NCI-H1417 treated with DMSO at 0.1 percent for 48 hours (cell line): ENCODE measurements around the gene ZFX.

ENCODE experiments used
- DNase-seq: peaks from one replicate; lab custom pipeline; 2025; lab: John Stamatoyannopoulos, UW

Gene ZFX

DNA sequence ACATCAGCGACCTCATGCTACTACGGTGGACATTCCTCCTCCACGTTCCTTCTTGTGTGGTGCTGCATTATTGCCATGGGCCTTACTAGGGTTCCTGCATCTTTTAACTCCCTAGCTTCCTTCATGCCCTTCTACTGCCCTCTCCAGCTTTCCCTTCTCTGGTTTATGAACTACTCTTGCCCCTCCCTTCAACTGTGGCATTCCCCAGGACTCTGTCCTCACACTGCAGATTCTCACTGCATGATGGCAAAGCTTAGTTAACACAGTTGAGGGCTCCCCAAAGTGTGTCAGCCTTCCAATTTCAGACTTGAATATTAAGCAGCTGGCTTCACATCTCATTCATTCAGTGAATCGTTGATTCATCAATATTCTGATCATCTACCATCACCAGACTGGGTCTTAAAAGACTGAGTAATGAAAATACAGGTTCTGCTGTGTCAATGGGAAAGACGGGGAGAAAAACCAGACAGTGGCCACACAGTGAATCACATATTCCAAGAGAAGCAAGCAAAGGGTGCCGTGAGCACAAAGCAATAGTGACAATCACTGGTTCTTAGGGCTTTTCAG lies 53.0 kb downstream of the ZFX start:
- no peak for DNase-seq

DNA sequence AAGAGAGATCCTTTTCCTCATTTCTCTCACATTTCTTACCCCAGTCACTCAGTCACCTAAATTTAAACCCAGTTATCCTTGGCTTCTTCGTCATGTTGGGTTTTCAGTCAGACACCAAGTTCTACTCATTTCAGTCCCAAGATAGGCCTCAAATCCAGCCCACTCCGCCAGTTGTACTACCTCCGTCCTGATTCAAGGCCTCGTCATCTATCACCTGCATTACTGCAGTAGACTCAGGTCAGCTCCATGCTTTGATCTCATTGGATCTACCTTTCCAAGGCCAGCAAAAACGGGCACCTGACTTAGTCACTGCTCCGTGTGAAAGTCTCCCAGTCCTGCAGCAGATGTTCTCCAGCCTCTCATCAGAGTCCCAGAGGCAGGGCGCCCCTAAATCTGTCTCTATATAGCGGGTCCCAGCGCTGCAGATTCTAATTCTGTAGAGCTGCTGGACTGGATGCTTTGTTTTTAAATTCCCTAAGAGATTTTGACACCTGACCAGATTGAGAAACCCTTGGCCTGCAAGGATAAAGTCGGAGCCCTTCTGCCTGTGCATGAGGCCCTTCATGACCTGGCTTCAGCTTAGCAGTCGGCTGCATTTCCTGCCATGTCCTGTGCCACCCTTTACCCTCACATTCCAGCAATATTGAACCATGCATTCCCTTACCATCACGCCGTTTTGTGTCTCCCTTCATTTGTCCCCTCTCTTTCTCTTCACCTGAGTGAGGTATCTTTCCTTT lies 53.7 kb downstream of the ZFX start:
- no peak for DNase-seq

DNA sequence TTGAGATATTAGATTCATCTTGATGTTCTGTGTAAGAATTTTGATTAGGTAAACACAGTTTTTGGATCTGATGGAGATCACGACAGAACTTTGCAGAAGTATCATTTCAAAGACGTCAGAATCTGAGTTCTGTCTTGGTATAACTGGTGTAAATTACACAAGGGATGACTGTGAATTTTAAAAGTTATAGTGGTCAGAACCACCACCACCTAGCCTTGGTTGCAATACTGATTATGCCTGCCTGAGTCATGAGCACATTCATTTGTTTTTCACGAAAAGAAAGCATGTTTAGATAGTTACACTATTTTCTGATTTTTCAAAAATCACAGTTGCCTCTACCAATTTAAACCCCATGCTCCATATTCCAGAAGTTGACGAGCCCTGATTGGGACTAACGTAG lies 54.8 kb downstream of the ZFX start:
- DNase-seq: no peak

DNA sequence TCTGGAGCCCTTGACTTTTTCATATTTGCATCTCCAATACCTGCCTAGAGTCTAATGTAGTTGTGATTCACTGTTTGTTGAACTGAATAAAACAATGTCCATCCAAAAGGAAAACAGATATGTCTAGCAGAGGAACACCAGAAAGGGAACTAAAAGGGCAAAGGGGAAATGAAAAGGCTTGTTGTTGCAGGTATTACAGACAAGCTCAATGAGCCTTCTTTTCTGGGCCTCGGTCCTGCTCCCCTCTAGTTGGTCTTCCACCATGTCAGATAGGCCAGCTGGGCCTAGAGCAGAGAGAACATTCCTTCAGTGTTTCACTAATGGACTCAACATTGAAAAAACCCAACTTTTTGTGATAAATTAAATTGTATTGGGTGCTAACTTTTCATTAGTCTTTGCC lies 55.4 kb downstream of the ZFX start:
- no peak for DNase-seq

DNA sequence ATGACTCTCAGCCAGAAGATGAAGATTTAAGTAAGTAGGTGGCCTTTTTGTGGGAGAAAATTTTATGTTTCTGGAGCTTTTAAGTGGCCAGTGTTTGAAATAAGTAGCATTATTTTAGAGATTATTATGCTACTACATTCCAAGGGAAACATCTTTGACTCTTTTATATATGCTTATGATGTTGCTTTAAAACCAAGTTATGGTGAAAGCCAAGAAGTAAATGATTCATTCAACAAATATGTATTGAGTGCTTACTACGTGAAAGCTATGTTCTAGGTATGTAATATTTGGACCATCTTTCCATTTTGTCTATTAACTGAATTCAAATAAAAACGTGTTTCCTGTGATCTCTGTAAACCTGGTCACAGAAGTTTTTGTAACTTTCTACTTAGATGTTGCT lies 58.3 kb downstream of the ZFX start:
- no peak for DNase-seq

DNA sequence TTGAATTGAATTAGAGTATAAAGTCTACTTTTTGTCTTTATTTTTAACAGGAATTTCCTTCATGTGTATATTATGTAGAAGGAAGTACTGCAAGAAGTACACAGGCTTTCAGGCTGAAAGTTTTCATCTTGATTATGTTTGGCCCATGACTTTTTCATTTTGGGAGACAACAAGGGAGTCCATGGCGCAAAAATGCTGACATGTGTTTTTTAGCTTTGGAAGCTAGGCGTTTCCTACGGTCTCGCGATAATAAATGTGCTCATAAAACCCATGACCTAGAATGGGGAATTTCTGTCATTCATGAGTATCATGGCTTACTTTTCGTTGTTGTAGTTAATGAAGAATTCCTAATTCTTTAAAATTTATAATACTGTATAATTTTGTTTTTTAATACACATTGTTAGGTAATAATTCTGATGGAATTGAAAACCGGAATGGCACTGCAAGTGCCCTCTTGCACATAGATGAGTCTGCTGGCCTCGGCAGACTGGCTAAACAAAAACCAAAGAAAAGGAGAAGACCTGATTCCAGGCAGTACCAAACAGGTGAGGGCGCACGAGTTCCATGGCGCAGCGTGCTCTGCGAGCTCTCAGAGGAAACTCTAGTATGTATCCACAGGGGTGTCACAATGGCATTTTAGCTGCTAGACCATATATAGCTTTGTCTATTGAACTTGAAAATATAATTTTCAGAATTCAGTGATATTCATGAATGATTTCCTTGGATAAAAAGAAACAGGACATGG lies 59.1 kb downstream of the ZFX start:
- DNase-seq: no peak

DNA sequence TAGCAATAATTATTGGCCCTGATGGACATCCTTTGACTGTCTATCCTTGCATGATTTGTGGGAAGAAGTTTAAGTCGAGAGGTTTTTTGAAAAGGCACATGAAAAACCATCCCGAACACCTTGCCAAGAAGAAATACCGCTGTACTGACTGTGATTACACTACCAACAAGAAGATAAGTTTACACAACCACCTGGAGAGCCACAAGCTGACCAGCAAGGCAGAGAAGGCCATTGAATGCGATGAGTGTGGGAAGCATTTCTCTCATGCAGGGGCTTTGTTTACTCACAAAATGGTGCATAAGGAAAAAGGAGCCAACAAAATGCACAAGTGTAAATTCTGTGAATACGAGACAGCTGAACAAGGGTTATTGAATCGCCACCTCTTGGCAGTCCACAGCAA lies 60.7 kb downstream of the ZFX start:
- DNase-seq: no peak

DNA sequence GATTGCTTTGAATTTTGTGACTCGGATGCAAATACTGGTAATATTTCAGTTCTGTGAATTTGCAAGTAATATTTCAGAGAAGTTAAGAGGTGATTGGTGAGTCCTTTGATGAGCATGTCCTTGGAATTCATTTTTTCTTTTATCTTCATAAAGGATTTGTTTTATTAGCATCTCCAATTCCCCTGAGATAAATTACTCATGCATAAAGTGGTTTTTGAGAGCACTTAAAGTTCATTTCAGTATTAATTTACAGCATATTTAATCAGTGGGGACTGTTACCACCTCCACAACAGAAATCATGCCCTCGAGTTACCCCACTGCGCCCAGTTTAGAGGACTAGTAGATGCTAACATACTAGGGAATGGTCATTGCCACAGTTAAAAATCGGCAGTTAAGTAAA lies 65.0 kb downstream of the ZFX start:
- no peak for DNase-seq

DNA sequence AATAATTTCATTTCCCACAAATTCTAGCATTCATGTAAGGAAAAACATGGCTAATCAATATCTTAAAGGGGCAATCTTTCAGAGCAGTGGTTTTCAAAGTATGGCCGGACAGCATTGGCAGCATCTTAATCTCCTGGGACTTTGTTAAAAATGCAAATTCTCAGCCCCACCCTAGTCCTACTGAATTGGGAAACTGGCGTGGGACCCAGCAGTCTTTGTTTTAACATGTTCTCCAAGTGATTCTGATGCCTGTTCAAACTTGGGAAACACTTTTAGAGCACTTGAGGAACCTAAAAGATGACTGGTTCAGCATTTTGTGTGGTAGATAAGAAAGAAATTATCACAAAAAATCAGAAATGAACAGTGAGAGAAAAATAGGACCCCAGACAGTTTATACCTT lies 65.7 kb downstream of the ZFX start:
- no peak for DNase-seq

DNA sequence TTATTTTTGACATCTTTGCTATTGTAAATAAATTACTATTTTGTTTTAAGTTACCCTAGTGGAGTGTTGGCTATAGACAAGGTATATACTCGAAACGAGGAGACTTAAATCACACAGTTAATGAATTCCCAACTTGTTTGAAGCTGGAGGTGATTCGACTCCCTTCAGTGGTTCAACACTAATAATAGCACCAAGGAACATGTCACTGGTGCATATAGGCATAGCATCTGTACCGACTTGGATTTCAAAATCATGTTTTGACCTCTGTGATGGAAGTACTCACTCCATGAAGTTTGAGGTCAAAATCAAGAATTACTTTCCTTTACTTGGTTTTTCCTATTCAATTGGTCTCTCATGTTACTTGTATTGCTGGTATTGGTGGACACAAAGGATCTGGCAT lies 66.5 kb downstream of the ZFX start:
- DNase-seq: no peak

DNA sequence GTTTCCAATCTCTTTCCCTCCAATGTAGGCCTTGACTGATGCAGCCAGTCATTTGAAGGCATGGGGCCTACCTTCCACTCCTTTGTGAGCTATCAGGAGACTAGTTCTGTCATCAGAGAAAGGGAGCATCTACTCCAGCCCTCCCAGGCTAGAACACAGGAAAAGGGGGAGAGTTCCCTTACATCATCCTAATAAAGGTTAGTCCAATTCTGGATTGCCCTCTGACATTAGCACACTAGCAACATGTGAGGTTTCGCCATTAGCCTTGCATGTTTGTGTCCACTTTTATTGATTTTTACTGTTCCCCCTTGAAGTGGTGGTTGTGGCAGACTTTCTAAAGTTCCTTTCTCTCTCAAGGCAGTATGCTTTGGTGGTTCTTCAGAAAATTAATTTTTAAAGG lies 67.3 kb downstream of the ZFX start:
- DNase-seq: no peak

DNA sequence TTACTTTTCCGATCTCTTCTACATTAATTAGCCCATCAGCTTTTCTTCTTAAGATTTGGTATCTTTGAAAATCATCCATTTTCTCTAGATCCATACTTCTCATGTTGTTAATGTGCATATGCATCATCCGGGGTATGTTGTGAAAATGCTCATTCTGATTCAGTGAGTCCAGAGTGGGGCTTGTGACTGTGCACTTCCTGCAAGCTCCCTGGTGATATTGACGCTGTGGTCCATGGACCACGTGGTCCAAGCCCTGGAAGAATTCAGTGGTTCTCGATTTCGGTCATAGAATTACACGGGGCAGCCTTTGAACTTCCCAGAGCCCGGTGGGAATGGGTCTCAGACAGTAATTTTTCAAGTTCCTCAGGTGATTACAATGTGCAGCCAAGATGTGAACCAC lies 69.8 kb downstream of the ZFX start:
- no peak for DNase-seq

DNA sequence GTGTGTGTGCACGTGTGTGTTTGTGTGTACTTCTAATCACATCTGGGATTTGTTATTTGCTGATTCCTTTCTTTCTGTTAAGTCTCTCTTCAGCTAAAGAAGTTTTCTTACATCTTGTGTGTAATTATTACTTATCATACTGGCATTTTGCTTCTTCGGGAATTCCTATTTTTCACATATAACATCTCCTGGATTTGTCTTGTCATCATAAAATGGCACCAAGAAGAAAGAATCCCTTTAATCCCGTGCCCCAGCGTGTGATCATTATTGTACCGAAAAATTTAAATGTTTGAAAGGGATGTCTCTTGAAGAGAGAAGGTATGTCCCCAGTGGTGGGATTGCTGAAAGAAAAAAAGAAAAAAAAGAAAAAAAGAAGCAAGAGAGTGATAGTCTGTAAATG lies 72.3 kb downstream of the ZFX start:
- DNase-seq: no peak

DNA sequence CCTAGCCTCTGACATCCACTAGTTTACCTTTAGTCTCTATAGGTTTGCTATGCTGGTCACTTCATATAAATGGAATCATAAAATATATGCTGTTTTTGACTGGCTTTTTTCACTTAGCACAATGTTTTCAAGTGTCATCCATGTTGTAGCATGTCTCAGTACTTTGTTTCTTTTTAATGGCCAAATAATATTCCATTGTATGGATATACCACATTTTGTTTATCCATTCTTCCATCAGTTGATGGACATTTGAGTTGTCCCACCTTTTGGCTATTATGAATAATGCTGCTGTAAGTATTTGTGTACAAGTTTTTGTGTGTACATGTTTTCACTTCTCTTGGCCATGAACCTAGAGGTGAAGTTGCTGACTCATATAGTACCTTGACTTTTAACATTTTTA lies 75.7 kb downstream of the ZFX start:
- DNase-seq: no peak

DNA sequence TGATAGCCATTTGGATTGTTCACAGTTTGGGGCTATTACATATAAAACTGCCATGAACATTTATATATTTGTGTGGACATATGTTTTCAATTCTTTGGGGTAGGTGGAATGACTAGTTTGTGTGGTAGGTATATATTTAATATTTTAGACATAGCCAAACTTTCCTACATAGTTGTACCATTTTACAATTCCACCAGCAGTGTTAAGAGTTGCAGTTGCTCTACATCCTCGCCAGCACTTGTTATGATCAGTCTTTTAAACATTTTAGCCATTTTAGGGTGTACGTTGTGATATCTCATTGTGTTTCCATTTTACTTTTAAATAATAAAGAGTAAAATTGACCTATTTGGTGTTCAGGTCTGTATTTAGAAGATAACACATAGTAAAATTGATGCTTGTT lies 76.6 kb downstream of the ZFX start:
- DNase-seq: no peak

DNA sequence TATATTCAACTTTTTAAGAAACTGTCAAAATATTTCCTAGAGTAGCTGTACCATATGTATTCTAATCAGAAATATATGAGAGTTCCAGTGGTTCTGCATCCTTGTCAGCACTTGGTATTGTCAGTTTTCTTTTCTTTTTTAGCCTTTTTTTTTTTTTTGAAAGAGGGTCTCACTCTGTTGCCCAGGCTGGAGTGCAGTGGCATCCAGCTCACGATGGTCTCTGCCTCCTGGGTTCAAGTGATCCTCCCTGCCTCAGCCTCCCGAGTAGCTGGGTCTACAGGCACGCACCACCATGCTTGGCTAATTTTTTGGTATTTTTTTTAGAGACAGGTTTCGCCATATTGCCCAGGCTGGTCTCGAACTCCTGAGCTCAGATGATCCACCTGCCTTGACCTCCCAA lies 79.1 kb downstream of the ZFX start:
- no peak for DNase-seq

DNA sequence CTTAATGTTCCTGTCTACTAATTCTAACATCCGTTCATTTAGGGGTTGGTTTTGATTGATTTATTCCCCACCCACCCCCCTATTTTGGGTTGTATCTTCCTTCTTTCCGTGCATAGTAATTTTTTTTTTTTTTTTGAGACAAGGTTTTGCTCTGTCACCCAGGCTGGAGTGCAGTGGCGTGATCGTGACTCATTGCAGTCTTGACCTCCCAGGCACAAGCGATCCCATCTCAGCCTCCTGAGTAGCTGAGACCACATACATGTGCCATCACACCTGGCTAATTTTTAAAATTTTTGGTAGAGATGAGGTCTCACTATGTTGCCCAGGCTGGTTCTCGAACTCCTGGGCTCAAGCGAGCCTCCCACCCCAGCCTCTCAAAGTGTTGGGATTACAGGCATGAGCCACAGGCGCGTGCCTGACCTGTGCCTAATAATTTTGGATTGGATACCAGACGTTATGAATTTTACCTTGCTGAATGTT lies 79.9 kb downstream of the ZFX start:
- DNase-seq: no peak

DNA sequence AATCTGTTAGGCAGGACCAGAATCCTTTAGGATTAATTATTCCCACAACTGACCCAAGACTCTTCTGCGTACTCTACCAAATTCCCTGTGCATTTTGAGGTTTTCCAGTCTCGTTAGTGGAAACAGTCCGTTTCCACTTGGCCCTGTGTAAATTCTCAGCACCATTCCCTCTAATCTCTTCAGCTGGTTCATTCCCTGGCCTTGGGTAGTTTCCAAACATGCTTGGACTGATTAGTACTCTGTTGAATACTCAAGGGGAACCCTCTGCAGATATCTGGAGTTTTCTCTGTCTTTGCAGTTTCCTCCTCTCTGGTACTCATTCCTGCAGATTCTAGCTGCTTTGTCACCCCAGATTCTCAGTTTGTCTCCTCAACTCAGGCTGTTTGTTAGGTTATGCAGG lies 80.4 kb downstream of the ZFX start:
- no peak for DNase-seq

DNA sequence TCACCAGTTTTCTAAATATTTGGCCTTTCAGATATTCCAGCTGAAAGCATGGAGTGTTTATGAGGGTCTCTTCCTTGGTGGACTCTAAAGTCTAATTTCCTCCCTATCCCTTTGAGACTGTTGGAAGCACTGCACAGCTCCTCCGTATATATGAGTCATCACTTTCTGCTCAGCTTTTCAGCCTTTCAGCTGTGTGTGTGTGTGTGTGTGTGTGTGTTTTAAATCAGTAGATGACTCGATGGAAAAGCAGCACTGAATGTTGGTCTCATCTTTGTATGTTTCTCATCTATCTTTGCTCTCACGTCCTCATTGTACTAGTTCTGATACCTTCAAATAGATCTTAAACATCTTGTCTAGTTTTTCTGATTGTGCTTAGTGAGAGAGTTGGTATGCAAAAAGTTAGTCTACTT lies 81.6 kb downstream of the ZFX start:
- DNase-seq: no peak

DNA sequence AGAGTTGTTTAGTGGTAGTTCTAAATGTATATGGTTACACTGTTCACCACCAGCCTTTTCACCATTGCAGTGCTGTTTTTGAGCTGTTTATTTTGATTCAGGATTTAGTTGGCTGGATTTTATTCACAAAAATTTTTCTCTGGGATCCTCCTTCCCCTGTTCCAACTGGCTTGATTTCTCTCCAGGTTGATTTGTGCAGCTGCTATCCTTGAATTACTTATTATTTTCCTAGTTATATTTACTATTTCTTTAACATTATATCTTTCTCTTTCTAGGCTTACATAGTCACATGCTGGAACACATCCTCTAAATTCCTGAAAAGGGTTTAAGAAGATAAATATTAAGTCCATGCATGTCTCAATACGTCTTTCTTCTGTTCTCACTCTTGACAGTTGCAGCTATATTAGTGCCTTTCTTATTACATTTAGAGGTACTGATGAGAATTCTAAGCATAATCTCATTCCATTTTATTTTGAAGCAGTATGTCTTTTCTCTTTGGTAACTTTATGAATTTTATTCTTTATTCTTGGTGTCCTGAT lies 82.2 kb downstream of the ZFX start:
- DNase-seq: no peak

DNA sequence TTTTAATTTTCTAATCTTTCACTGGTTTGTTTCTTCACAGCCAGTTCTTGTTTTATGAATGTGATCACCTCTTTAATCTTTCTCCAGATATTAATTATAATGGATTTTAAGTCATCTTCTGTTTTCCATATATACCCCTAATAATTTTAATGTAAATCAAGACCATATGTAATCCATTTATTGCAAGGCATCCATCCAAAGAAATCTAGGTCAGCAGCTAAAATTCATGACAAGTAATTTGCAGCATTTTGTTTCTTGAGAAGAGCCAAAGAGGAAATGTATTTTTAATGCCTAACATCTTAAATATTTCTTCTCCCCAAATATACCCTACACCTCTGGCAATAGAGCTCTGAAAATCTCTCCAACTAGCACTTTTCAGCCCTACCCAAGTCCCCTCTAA lies 83.3 kb downstream of the ZFX start:
- DNase-seq: no peak

DNA sequence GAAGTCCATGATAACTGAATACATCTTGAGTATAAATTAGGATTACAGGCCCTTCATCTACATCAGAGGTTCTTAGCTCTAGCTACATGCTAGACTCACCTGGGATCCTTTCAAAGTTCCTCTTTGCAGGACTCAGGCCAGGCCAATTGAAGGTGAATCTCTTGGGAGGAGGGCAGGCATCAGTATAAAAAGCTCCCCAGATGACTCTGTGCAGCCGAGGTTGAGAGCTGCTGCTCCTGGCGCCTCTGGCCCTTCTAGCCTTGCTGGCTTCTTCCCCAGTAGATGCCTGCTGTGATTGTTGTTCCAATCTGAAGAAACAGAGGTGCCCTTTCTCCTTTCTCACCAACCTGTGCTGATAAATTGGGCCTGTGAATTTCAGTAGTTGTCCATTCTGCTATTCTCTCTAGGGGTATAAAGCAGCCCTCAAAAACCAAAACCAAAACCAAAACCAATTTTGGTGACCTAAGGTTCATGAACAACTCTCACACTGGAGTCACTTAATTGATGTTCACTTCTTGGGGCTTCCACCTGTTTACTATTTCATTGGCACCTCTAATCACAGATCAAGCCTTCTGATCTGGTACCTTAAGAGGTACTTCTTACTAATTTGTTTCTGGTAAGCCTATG lies 85.7 kb downstream of the ZFX start:
- no peak for DNase-seq
